ENCODE results near the gene CLASP2. TPM values are rescaled to one million over a fixed set of nuclear protein-coding genes. Genes with fewer than 3 reads are reported as not detected.

Gene CLASP2
- total RNA-seq, 1 donor from 2014 or later: 65.0 TPM

- Mint-ChIP-seq H3K4me3 (ENCODE audit: unreplicated experiment) (no peak overlapping the region), H3K27ac (ENCODE audit: unreplicated experiment) (no peak overlapping the region), H3K36me3 (ENCODE audit: low read depth, unreplicated experiment) (peaks cover 9% of the 10 kb centered on the region), H3K27me3 (ENCODE audit: low read depth, unreplicated experiment) (no peaks in the 10 kb centered on the region), H3K4me1 (ENCODE audit: low read depth, unreplicated experiment) (no peaks in the 10 kb centered on the region), H3K9me3 (ENCODE audit: unreplicated experiment) (peaks cover 2% of the 10 kb centered on the region)
- Histone ChIP-seq H3K9me3 (ENCODE audit: insufficient read depth, low read depth, low read length) (no peaks in the 10 kb centered on the region), H3K36me3 (ENCODE audit: insufficient read depth, low read length) (no peaks in the 10 kb centered on the region), H3K4me2 (ENCODE audit: low read length) (no peak overlapping the region), H3K9ac (ENCODE audit: low read length) (no peak overlapping the region), H3K4me1 (ENCODE audit: insufficient read depth, low read length) (no peaks in the 10 kb centered on the region), H3K27me3 (ENCODE audit: insufficient read depth, low read length) (no peaks in the 10 kb centered on the region), H2AFZ (ENCODE audit: low read depth, low read length) (no peak overlapping the region), H3K79me2 (ENCODE audit: insufficient read depth, low read length) (no peaks in the 10 kb centered on the region), H4K20me1 (ENCODE audit: insufficient read depth, low read length) (no peaks in the 10 kb centered on the region), H3K4me3 (ENCODE audit: insufficient read depth, low read depth, low read length) (no peak overlapping the region), H3K27ac (ENCODE audit: low read depth, low read length) (no peak overlapping the region)
- no peak for TF ChIP-seq CTCF (IDR thresholded peaks at IDR 0.05; ENCODE audit: insufficient read depth, low read depth, low read length)
- no peak for TF ChIP-seq EZH2 (IDR thresholded peaks at IDR 0.05; ENCODE audit: insufficient read depth, low read length)
- peak; percentile 2 for DNase-seq (ENCODE audit: low read depth)
- no peak for FAIRE-seq
Measured at GRCh38 chr3:33544126-33544525, 173.9 kb downstream of the CLASP2 start.

- no peaks in the 10 kb centered on the region for H3K9me3 ChIP-seq (ENCODE audit: insufficient read depth, low read depth, low read length)
- DNase-seq (ENCODE audit: low read depth) (no peak), FAIRE-seq (no peak)
- Mint-ChIP-seq H3K36me3 (ENCODE audit: low read depth, unreplicated experiment) (peaks cover 4% of the 10 kb centered on the region), H3K4me3 (ENCODE audit: unreplicated experiment) (no peak overlapping the region), H3K4me1 (ENCODE audit: low read depth, unreplicated experiment) (no peaks in the 10 kb centered on the region), H3K9me3 (ENCODE audit: unreplicated experiment) (peaks cover 2% of the 10 kb centered on the region), H3K27me3 (ENCODE audit: low read depth, unreplicated experiment) (no peaks in the 10 kb centered on the region), H3K27ac (ENCODE audit: unreplicated experiment) (no peak overlapping the region)
- H3K9ac ChIP-seq (ENCODE audit: low read length): no peak overlapping the region
- H3K27ac ChIP-seq (ENCODE audit: low read depth, low read length): no peak overlapping the region
- H3K27me3 ChIP-seq (ENCODE audit: insufficient read depth, low read length): no peaks in the 10 kb centered on the region
- H3K36me3 ChIP-seq (ENCODE audit: insufficient read depth, low read length): no peaks in the 10 kb centered on the region
- no peaks in the 10 kb centered on the region for H3K79me2 ChIP-seq (ENCODE audit: insufficient read depth, low read length)
- H3K4me2 ChIP-seq (ENCODE audit: low read length): no peak overlapping the region
- TF ChIP-seq EZH2 (IDR thresholded peaks at IDR 0.05; ENCODE audit: insufficient read depth, low read length) (no peak), CTCF (IDR thresholded peaks at IDR 0.05; ENCODE audit: insufficient read depth, low read depth, low read length) (no peak)
- H2AFZ ChIP-seq (ENCODE audit: low read depth, low read length): no peak overlapping the region
- no peaks in the 10 kb centered on the region for H3K4me1 ChIP-seq (ENCODE audit: insufficient read depth, low read length)
- H3K4me3 ChIP-seq (ENCODE audit: insufficient read depth, low read depth, low read length): no peak overlapping the region
- no peaks in the 10 kb centered on the region for H4K20me1 ChIP-seq (ENCODE audit: insufficient read depth, low read length)
Measured at GRCh38 chr3:33543601-33544000, 174.5 kb downstream of the CLASP2 start.

DNA sequence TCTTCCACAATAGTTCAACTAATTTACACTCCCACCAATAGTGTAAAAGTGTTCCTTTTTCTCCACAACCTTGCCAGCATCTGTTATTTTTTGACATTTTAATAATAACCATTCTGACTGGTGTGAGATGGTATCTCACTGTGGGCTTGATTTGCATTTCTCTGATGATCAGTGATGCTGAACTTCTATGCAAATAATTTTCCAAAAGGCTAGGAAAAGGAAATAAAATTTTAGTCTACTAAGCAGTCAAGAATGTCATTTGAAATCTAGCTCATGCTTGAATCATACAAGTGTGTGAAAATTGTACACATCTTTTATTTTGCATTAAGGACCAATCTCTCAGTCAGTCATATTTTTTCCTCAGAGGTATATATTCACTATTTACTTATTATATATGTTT is 176.1 kb downstream of the CLASP2 start:
- no peak overlapping the region for H3K9ac ChIP-seq (ENCODE audit: low read length)
- H4K20me1 ChIP-seq (ENCODE audit: insufficient read depth, low read length): no peaks in the 10 kb centered on the region
- Mint-ChIP-seq H3K4me1 (ENCODE audit: low read depth, unreplicated experiment) (no peaks in the 10 kb centered on the region), H3K4me3 (ENCODE audit: unreplicated experiment) (no peak overlapping the region), H3K27ac (ENCODE audit: unreplicated experiment) (no peak overlapping the region), H3K9me3 (ENCODE audit: unreplicated experiment) (no peaks in the 10 kb centered on the region), H3K27me3 (ENCODE audit: low read depth, unreplicated experiment) (no peaks in the 10 kb centered on the region), H3K36me3 (ENCODE audit: low read depth, unreplicated experiment) (no peaks in the 10 kb centered on the region)
- TF ChIP-seq CTCF (IDR thresholded peaks at IDR 0.05; ENCODE audit: insufficient read depth, low read depth, low read length) (no peak), EZH2 (IDR thresholded peaks at IDR 0.05; ENCODE audit: insufficient read depth, low read length) (no peak)
- H3K9me3 ChIP-seq (ENCODE audit: insufficient read depth, low read depth, low read length): no peaks in the 10 kb centered on the region
- H3K27me3 ChIP-seq (ENCODE audit: insufficient read depth, low read length): no peaks in the 10 kb centered on the region
- no peaks in the 10 kb centered on the region for H3K79me2 ChIP-seq (ENCODE audit: insufficient read depth, low read length)
- no peak overlapping the region for H2AFZ ChIP-seq (ENCODE audit: low read depth, low read length)
- no peak overlapping the region for H3K27ac ChIP-seq (ENCODE audit: low read depth, low read length)
- no peaks in the 10 kb centered on the region for H3K36me3 ChIP-seq (ENCODE audit: insufficient read depth, low read length)
- FAIRE-seq: no peak
- H3K4me1 ChIP-seq (ENCODE audit: insufficient read depth, low read length): no peaks in the 10 kb centered on the region
- H3K4me2 ChIP-seq (ENCODE audit: low read length): no peak overlapping the region
- H3K4me3 ChIP-seq (ENCODE audit: insufficient read depth, low read depth, low read length): no peak overlapping the region
- no peak for DNase-seq (ENCODE audit: low read depth)
